ENCODE results near the gene RPL32.
"Not testable (repeated sequence)": the region's sequence is repeated elsewhere in the genome, so short reads cannot be mapped to it uniquely, and the experiment has no call there.

The RPL32 gene

DNA sequence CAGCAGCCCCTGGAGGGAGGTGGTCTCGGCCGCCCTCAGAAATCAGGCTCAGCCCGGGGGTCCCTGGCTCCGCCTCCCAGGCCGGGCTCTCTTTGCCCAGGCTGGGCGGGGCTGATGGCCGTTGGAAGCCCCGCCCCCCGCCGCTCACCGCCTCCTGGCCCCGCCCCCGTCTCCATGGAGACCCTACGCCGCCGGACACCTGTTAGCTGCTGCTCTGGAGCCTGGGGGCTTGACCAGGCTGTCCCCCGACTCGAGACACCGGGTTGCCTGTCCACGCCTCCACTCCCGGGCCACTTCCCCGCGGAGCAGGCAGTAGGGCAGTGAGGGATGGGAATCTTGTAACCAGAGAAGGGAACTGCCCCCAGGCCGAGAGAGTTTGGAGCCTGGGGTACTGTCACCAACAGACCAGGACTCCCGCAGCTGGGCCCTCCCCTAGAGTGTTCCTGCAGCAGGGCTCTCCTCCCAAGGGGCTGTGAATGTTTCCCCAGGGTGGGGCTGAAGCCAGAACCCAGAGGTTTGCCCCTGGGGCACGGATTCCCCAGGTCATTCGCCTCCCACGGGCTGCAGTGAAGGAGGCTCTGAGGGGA lies 27.8 kb upstream of the RPL32 start:
- FAIRE-seq (no peak), DNase-seq (ENCODE audit: extremely low spot score, insufficient read length, low read depth) (no peak)

DNA sequence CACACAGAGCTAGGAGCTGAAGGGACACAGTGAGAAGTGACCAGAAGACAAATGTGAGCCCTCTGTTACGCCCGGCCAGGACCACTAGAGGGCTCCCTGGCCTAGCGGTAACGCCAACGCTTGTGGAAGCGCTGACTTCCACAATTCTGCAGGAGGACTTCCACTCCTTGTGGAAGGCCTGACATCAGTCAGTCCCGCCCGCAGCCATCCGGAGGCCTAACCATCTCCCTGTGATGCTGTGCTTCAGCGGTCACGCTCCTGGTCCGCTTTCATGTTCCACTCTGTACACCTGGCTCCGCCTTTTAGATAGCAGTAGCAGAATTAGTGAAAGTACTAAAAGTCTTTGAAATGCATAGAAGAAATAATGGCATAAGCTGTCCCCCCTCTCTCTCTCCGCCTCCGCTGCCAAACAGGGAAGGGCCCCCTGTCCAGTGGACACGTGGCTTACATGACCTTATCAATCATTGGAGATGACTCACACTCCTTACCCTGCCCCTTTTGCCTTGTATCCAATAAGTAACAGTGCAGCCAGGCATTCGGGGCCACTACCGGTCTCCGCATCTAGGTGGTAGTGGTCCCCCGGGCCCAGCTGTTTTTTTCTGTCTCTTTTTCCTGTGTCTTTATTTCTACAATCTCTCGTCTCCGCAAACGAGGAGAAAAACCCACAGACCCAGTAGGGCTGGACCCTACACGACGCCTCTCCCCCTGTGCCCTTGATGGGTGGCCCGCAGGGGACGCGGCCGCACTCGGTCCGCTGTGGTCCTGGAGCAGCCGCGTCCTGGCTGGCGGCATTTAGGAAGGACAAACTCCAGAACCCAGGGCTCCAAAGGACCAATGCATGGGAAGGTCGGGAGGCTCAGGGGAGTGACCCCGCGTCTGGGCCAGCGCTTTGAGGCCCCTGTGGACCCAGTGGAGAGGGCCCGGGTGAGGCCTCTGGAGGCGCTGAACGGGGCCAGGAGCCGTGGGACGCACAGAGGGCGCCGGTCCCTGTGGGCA lies 27.0 kb upstream of the RPL32 start:
- peak; percentile 89 for FAIRE-seq

DNA sequence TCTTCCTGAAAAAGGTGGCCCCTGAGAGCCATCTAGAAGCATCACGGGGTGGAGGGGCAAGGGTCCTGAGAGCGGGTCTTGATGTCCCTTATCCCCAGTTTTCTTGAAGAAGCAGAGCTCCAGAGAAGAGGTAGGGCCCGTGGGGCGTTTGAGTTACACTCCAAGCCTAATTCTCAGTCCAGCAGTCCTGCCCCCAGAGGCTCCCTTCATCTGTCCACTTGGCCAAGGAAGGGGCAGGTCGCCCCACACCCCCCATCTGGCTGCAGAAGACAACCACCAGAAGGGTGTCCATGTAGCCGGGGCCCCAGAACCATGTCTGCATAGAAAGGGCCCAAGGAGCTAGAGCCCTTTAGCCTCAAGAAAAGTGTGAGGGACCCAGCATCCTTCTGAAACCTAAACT lies 25.5 kb upstream of the RPL32 start:
- DNase-seq (ENCODE audit: extremely low spot score, insufficient read length, low read depth) = no peak
- FAIRE-seq = no peak

More for the DNA sequence above, 27.0 kb upstream of the RPL32 start:
- no peak for DNase-seq (ENCODE audit: extremely low spot score, insufficient read length, low read depth)

DNA sequence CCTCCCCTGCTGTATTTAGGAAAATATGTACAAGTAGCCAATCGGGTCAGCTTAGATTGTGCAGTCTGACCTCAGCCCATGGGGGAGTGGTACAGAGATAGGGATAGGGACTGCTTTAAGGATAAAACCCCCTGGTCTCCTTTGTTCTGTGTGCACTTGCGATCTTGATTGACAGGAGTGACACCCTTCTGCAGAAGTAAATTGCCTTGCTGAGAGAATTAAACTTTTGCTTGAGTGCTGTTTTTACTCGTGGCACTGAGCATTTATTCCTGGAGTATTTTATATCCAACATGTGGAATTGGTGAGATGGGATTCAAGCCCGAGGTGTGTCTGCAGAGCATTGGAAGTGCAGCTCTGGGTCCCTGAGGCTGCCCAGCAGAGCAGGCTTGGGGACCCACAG lies 23.9 kb upstream of the RPL32 start:
- FAIRE-seq = no peak
- no peak for DNase-seq (ENCODE audit: extremely low spot score, insufficient read length, low read depth)

DNA sequence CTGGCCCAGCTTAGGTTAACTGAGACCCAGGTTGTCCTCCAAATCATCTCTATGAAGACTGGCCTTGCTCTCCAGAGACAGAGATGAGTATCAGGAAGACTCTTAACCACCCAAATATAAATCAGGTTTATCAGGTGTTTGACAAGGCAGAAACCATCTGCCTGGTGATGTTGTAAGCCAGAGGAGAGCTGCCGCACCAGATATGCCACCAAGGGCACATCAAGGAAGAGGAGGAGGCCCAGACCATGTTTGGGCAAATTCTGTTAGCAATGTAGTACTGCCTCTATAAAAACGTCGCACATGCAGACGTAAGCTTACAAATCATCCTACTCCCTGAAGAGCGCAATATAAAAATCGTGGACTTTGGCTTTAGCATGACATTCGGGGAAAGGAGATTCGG lies 21.0 kb upstream of the RPL32 start:
- FAIRE-seq (no peak), DNase-seq (ENCODE audit: extremely low spot score, insufficient read length, low read depth) (no peak)

DNA sequence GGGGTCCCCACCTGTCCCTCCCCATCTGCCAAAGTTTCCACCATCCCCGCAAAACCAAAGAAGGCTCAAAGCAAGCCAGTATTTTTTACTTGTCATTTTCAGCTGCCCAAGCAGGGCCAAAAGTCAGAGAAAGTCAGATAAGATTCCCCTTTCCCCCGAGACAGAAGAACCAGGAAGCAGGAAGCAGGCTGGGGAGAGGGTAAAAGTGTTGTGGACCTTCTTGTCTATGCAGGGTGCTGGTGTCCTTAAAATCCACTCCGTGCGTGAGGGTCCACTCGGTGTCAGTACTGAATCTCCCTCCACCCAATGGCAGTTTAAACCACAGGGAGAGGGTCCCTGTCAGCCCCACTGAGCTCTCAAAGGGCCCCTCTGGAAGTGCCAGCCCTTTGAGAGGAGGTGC lies 20.2 kb upstream of the RPL32 start:
- FAIRE-seq (no peak), DNase-seq (ENCODE audit: extremely low spot score, insufficient read length, low read depth) (no peak)

DNA sequence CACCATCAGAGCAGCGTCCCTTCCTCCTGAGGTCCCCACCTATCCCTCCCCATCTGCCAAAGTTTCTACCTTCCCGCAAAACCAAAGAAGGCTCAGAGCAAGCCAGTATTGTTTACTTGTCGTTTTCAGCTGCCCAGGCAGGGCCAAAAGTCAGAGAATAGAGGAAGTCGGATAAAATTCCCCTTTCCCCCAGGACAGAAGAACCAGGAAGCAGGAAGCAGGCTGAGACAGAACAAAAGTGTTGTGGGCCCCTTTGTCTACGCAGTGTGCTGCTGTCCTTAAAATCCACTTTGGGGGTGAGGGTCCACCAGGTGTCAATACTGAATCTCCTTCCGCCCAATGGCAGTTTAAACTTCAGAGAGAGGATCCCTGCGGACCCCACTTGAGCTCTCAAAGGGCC lies 18.5 kb upstream of the RPL32 start:
- DNase-seq (ENCODE audit: extremely low spot score, insufficient read length, low read depth) (no peak), FAIRE-seq (no peak)

DNA sequence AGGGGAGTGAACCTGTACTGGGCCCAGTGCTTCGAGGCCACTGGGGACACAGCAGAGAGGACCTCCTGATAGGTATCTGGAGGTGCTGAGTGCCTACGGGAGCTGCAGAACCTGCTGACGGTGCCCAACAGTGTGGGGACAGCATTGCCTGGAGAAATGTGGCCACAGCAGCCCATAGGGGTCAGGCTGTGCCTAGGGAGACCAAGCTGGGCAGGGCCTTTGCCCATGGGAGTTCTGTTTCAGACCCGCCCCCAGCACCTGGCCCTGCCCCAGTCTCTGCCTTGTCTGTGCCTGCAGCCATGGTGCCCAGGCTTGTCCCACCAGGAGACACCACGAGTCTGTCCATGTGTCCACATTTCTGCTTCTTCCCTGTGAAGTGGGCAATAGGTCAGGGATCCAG lies 15.3 kb upstream of the RPL32 start:
- FAIRE-seq (no peak), DNase-seq (ENCODE audit: extremely low spot score, insufficient read length, low read depth) (no peak)

DNA sequence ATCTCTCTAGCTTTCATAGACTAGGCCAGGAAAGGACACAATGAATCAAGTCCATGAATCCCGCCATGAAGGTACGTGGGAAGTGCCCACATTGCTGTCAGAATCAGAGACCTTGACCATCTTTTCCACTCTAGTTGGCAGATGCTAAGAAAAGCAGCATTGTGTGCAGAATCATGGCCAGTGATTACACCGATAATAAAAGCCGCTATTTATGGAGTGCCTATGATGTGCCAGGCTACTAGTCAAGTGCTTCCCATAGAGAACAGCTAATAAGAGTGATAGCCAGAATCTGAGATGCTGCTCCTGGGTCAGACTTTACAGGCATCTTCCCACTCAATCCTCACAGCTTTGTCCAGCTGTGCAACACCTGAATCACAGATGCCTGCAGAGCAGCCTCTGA lies 13.2 kb upstream of the RPL32 start:
- DNase-seq (ENCODE audit: extremely low spot score, insufficient read length, low read depth) = no peak
- FAIRE-seq = no peak

DNA sequence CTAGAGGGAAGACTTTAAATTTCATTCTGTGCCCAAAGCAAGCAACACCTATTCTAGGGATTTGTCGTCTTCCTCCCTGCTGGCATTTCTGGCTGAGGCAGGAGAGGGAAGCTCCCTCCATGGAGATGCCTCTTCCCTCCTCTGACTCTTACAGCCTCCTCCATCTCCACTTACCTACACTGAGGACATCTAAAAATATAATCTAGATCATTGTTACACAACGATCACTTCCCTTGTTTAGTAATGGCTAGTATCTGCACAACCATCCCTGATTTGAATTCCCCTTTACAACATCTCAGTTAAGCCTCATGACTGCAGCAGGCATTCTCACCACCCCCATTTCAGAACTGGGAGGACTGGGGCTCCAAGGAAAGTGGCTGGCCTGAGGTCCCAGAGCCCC lies 12.5 kb upstream of the RPL32 start:
- not testable (repeated sequence) for FAIRE-seq; DNase-seq (ENCODE audit: extremely low spot score, insufficient read length, low read depth)

DNA sequence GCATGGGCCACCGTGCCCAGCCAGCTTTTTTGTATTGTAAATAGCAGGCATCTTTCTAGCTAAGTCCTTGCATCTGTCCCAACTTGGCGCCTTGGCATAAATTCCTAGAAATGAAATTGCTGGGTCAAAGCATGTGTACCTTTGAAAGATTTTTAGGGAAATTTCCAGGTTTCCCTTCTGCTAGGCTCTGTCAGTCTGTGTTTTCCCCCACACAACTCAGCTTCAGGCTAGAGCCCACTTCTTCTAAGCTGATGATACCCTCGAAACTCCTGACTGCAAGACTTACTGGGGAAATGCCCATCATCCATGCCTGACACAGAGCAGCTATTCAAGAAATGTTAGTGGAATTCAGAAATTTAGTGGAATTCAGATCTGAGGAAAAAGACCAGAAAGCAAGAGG lies 10.8 kb upstream of the RPL32 start:
- DNase-seq (ENCODE audit: extremely low spot score, insufficient read length, low read depth) = no peak
- FAIRE-seq = no peak

DNA sequence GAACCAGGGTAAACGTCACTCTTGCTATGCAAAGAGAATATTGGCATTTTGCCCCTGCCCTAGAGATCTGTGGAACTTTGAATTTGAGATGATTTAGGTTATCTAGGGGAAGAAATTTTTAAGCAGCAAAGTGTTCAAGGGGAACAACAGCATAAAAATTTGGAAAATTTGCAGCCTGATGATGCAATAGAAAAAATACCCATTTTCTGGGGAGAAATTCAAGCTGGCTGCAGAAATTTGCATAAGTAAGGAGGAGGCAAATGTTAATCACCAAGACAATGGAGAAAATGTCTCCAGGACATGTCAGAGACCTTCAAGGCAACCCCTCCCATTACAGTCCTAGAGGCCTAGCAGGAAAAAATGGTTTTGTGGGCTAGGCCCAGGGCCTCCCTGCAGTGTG lies 4.4 kb upstream of the RPL32 start:
- FAIRE-seq (no peak), DNase-seq (ENCODE audit: extremely low spot score, insufficient read length, low read depth) (no peak)

DNA sequence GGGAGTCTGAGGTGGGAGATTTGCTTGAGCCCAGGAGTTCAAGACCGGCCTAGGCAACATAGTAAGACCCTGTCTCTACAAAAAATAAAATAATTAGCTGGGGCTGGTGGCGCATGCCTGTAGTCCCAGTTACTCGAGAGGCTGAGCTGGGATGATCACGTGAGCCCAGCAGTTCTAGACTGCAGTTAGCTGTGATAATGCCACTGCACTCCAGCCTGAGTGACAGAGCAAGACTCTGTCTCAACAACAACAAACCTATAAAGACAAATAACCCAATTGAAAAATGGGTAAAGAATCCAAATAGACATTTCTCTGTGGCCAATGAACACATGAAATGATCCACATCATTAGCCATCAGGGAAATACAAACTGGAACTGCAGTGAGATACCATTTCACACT lies 1.1 kb upstream of the RPL32 start:
- no peak for FAIRE-seq
- no peak for DNase-seq (ENCODE audit: extremely low spot score, insufficient read length, low read depth)

DNA sequence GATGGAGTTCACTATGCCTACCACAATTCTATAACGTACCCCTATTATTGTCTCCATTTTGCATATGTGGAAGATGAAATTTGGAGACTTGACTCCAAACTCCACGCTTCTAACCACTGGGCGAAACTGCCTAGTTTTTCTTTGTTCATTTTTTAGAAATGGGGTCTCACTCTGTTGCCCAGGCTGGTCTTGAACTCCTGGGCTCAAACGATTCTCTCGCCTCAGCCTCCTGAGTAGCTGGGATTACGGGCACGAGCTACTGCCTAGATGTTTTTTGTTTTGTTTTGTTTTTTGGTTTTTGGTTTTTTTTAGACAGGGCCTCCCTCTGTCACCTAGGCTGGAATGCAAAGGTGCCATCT lies 584 bp upstream of the RPL32 start:
- no peak for DNase-seq (ENCODE audit: extremely low spot score, insufficient read length, low read depth)
- no peak for FAIRE-seq

DNA sequence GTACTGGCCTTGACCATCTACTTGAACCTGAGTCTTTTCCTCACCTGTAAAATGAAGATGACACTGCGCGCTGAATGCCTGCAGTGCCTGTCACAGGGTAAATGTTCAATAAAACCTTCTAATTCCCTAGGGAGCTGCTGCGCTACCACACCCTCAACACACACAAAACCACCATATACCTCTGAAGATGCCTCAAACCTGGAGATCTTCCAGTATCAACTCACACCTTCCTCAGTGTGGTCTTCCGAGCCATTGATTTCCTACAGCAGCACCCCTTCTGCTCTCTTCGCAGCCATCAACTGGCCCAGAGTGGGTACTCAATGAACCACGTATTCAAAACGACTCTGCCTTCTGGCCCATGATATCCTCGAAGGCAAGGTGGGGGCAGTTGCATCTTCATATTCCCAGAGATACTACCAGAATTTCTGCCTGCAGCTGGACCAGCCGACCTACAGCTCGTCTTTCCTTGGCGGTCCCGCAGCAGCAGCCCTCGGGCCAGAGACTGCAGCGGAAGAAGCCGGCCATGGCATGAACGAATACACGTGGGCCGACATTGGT lies 695 bp downstream of the RPL32 start:
- FAIRE-seq = no peak
- no peak for DNase-seq (ENCODE audit: extremely low spot score, insufficient read length, low read depth)

DNA sequence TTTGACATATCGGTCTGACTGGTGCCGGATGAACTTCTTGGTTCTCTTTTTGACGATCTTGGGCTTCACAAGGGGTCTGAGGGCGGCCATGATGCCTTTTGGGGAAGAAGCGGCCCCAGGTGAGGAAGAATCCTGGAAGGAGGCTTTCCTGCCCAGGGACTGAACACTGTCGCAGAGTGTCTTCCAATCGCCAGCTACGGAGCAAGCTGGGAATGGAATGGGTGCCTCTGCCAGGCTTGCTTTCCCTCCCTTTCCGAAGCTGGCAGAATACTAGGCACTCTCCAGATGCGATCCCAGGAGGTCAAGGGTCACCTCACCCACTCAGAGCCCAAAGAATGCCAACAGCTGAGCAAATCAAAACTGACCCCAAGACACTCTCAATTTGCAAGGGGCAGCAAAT lies 1.2 kb downstream of the RPL32 start:
- not testable (repeated sequence) for FAIRE-seq; DNase-seq (ENCODE audit: extremely low spot score, insufficient read length, low read depth)

DNA sequence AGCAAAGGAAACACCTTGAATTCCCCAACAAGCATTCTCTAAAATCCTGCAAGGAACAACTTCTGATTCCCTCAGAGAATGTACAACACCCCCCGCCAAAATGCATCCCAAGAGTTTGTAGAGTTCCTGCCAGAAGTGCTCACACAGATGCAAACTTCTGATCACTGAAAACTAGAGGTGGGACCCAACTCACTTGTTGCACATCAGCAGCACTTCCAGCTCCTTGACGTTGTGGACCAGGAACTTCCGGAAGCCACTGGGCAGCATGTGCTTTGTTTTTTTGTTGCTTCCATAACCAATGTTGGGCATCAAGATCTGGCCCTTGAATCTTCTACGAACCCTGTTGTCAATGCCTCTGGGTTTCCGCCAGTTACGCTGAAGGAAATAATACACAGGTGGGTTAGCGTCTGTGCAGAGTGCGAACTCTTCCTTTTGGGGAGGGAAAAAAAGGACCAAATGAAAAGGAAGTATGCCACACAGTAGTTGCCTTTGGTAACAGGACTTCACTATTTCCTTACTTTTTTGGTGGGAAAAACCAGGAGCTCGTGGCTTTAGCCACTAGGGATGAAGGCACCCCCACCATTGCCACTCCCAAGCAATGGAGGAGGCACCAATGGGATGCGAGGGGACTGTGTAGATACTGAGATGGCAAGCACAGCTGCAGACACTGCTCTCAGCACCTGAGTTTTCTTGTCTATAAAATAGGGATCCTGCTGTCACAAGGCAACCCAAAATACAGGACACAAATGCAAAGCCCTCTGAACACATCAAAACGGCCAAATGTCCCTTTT lies 2.0 kb downstream of the RPL32 start:
- FAIRE-seq = no peak

DNA sequence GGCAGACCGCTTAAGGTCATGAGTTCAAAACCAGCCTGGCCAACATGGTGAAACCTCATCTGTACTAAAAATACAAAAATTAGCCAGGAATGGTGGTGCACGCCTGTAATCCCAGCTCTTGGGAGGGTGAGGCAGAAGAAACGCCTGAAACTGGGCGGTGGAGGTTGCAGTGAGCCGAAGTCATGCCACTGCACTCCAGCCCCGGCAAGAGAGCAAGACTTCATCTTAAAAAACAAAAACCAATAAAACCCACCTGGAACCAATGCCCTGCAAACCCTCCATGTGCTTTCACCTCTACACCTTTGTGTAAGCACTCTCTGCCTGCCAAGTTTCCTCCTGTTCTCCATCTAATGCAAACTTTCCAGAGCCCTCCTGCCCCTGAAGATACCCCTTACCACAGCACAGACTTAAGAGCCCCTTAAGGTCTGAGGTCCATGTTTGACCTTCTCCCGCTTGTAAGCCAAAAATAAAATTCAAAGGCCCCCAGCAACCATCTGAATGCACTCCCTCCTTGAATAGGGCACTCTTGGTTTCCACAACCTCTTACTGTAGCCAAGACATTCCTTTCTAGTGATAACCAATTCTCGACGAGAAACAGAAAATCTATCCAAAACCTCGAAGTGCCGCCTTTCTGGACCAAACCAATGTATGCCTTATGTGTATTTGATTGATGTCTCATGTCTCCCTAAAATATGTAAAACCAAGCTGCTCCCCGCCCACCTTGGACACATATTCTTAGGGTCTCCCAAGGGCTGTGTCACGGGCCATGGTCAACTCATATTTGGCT lies 3.0 kb downstream of the RPL32 start:
- FAIRE-seq = no peak
- DNase-seq (ENCODE audit: extremely low spot score, insufficient read length, low read depth) = no peak

More for the DNA sequence above, 2.0 kb downstream of the RPL32 start:
- DNase-seq (ENCODE audit: extremely low spot score, insufficient read length, low read depth) = no peak

DNA sequence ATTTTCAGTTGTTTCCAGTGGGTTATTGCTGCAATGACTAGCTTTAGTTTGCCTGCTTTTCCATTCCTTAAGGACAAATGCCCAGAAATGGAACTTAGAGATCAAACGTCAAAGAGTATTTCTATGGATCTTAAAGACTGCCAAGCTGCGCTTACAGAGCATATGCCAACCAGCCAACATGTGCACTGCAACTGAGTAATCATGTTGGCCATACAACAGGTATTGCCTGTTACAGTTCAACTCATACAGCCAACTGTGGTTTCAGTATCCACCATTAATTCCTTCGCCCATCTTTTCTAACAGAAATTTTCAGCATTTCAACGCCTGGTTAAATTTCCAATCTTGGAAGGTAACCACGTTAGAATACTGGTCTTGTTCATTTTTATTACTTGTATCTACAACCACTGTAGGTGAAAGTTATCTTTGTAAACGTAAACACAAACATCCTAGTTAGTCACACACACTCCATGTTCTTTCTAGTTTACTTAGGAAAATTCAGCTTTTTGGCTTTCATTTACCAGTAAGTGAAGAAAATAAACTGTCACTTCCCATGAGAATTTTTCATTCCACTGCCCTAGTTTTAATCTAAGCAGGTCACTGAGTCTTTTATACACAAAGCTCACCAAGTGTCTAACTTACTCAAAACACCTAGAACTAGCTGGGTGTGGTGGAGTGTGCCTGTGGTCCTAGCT lies 3.9 kb downstream of the RPL32 start:
- no peak for DNase-seq (ENCODE audit: extremely low spot score, insufficient read length, low read depth)
- FAIRE-seq = no peak
